Loucy (cell line): ENCODE measurements around the gene MATK.

Experiments used
- EZH2phosphoT487 ChIP-seq: fragments of 200-600 bp; IDR thresholded peaks from 2 replicates; pipeline ENCODE4 v1.6.1; 2018; ENCODE audit warnings: antibody characterized with exemption, mild to moderate bottlenecking, moderate library complexity, borderline replicate concordance
- TF ChIP-seq, protein P1 (sequence below): fragments of 200-600 bp; sonication (generic); conservative IDR thresholded peaks from 2 replicates; pipeline ENCODE4 v1.5.1; 2014; ENCODE audit warnings: mild to moderate bottlenecking, antibody characterized with exemption, low read length

DNA sequence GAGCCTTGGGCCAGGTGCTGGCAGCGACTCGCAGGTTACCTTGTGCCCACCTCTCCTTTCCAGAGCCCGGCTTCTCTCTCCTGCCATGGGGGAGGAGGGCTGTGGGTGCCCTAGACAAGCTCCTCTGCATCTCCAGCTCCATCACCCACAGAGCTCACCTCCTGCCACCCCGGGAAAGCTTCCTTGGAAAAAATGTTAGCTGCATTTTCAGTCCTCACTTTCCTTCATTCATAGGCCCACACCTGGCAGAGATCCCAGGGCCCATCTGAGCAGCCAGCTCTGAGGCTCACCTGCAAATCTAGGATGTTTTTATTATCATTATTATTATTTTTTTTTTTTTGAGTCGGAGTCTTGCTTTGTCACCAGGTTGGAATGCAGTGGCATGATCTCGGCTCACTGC lies 45.8 kb upstream of the MATK start:
- no peak for TF ChIP-seq EZH2phosphoT487
- TF ChIP-seq, protein P1, sequence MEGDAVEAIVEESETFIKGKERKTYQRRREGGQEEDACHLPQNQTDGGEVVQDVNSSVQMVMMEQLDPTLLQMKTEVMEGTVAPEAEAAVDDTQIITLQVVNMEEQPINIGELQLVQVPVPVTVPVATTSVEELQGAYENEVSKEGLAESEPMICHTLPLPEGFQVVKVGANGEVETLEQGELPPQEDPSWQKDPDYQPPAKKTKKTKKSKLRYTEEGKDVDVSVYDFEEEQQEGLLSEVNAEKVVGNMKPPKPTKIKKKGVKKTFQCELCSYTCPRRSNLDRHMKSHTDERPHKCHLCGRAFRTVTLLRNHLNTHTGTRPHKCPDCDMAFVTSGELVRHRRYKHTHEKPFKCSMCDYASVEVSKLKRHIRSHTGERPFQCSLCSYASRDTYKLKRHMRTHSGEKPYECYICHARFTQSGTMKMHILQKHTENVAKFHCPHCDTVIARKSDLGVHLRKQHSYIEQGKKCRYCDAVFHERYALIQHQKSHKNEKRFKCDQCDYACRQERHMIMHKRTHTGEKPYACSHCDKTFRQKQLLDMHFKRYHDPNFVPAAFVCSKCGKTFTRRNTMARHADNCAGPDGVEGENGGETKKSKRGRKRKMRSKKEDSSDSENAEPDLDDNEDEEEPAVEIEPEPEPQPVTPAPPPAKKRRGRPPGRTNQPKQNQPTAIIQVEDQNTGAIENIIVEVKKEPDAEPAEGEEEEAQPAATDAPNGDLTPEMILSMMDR: no peak
